Endothelial cell of umbilical vein (primary cell): Measurements from ENCODE around the gene TENT4B. TPM values are rescaled to one million over a fixed set of nuclear protein-coding genes. Genes with fewer than 3 reads are reported as not detected.

Experiments used
- BruUV-seq: library from RNA; stranded (reverse); fragments of 400-500 nt; replicated peaks from 2 replicates; lab custom pipeline; 2021; lab: Mats Ljungman, UMichigan
- CTCF ChIA-PET: fragments of 300-600, 350-600 bp; sonication (Branson Sonifier 250); formaldehyde crosslinking; loops from one replicate; lab custom pipeline; 2021; ENCODE audit warnings: antibody characterized with exemption, inconsistent platforms; lab: Charles Lee
- POLR2A ChIA-PET: fragments of 300-600, 350-600 bp; sonication (Branson Sonifier 250); formaldehyde crosslinking; loops from one replicate; lab custom pipeline; 2021; ENCODE audit warnings: antibody characterized with exemption, inconsistent platforms; lab: Charles Lee
- DNase-seq: peaks from one replicate; pipeline ENCODE4 v3.0.0-alpha.2; 2011; ENCODE audit warnings: low read depth, low spot score
- FAIRE-seq: peaks from 2 replicates; lab custom pipeline; 2011; peaks lifted over from hg19 to GRCh38; lab: Jason Lieb, UNC
- H2AFZ ChIP-seq: 2 replicates; pipeline ENCODE4 v1.6.0; 2012; ENCODE audit warnings: low read depth, low read length, control low read depth, inconsistent platforms
- H3K27ac ChIP-seq: 2 replicates; pipeline ENCODE4 v1.5.1; 2011; ENCODE audit warnings: low read depth, mild to moderate bottlenecking, control low read depth, low read length, moderate library complexity; ENCODE audit not compliant: insufficient read depth
- H3K27me3 ChIP-seq, 2 experiments: 2 replicates each; pipeline versions ENCODE4 v1.6.0 to v1.6.1; 2011; ENCODE audit warnings: low read length in 2 of 2, mixed read lengths in 1 of 2; ENCODE audit not compliant: control insufficient read depth in 2 of 2, insufficient read depth in 2 of 2
- H3K36me3 ChIP-seq, 2 experiments: 2 replicates in 1 of 2; 3 replicates in 1 of 2; pipeline ENCODE4 v1.5.1; 2011; ENCODE audit warnings: low read length in 2 of 2, mild to moderate bottlenecking in 1 of 2, moderate library complexity in 1 of 2; ENCODE audit not compliant: control insufficient read depth in 2 of 2, insufficient read depth in 2 of 2; ENCODE audit errors: extremely low read depth in 1 of 2
- H3K4me1 ChIP-seq: 3 replicates; pipeline ENCODE4 v1.5.1; 2011; ENCODE audit warnings: mild to moderate bottlenecking, low read length; ENCODE audit not compliant: control insufficient read depth, insufficient read depth; ENCODE audit errors: extremely low read depth
- H3K4me2 ChIP-seq: 2 replicates; pipeline ENCODE4 v1.6.1; 2011; ENCODE audit warnings: low read length, control low read depth, mixed read lengths; ENCODE audit not compliant: insufficient read depth
- H3K4me3 ChIP-seq, 3 experiments: fragments of 200-600 bp in 1 of 3; sonication (generic), shearing (Covaris generic) in 1 of 3; replicated peaks in 1 of 3; 2 replicates each; pipeline ENCODE4 v1.5.1; 2011 to 2016; ENCODE audit warnings: control low read depth in 3 of 3, low read length in 3 of 3, mild to moderate bottlenecking in 2 of 3, inconsistent platforms in 1 of 3, low read depth in 1 of 3, moderate library complexity in 1 of 3; ENCODE audit not compliant: insufficient read depth in 1 of 3
- H3K79me2 ChIP-seq: 2 replicates; pipeline ENCODE4 v1.6.0; 2012; ENCODE audit warnings: low read length, inconsistent platforms; ENCODE audit not compliant: control insufficient read depth, insufficient read depth
- H3K9ac ChIP-seq: replicated peaks from 2 replicates; pipeline ENCODE3; 2011; ENCODE audit warnings: low read length, control low read depth; ENCODE audit not compliant: insufficient read depth; ENCODE audit errors: extremely low read depth
- H3K9me1 ChIP-seq: replicated peaks from 3 replicates; pipeline ENCODE4 v1.6.0; 2011; ENCODE audit warnings: mild to moderate bottlenecking, low read length; ENCODE audit not compliant: control insufficient read depth, insufficient read depth; ENCODE audit errors: extremely low read depth
- H3K9me3 ChIP-seq: replicated peaks from 2 replicates; pipeline ENCODE4 v1.5.1; 2012; ENCODE audit warnings: low read length, inconsistent platforms; ENCODE audit not compliant: control insufficient read depth, insufficient read depth
- H4K20me1 ChIP-seq: replicated peaks from 2 replicates; pipeline ENCODE3; 2011; ENCODE audit warnings: mild to moderate bottlenecking, low read length; ENCODE audit not compliant: control insufficient read depth, insufficient read depth; ENCODE audit errors: extremely low read depth
- CTCF ChIP-seq, 2 donors: IDR thresholded peaks; 1 replicate in 1 of 2; 2 replicates in 1 of 2; pipeline ENCODE4 v1.5.1; 2011; ENCODE audit warnings: low read length in 2 of 2, mild to moderate bottlenecking in 2 of 2, moderate library complexity in 2 of 2, control low read depth in 1 of 2, inconsistent platforms in 1 of 2, low read depth in 1 of 2; ENCODE audit not compliant: insufficient read depth in 1 of 2; ENCODE audit errors: extremely low read depth in 1 of 2
- JUN ChIP-seq: IDR thresholded peaks from 2 replicates; pipeline ENCODE4 v1.6.1; 2011; ENCODE audit warnings: borderline replicate concordance, low read depth; ENCODE audit not compliant: insufficient read length, insufficient read depth
- dilution Hi-C: fragments of 300-500 bp; cut with MboI; formaldehyde crosslinking; loops from one replicate; pipeline ENCODE4 v1.15.0; 2019; ENCODE audit warnings: low sequenced_read_pairs; ENCODE audit not compliant: extremely low pct_ligation_motif_present
- intact Hi-C: fragments of 100-400 bp; cut with micrococcal nuclease; formaldehyde crosslinking; loops from one replicate; pipeline ENCODE4 v1.10.0; 2022
- polyA plus RNA-seq, 4 experiments: library from polyadenylated mRNA; depleted of rRNA in 3 of 4; stranded (reverse) in 3 of 4; unstranded in 1 of 4; fragments of >200 nt; gene quantifications; 2 replicates each; pipeline versions ENCODE4 v1.2.1 to v1.2.3, GENCODE V29; 2011 to 2012; ENCODE audit warnings: missing spikeins in 1 of 4
- total RNA-seq: library from RNA; stranded (reverse); gene quantifications from 2 replicates; pipeline ENCODE4 v1.2.3, GENCODE V29; 2021

Gene TENT4B
- total and polyA plus RNA-seq, 2 donors (not counting 3 experiments of a cell fraction or from before 2014, with no cell fraction given): 4.2 to 13.1 TPM

GRCh38 chr16:50209546-50210265 is 56.6 kb downstream of the TENT4B start:
- H3K79me2 ChIP-seq: peaks cover 18% of the 10 kb centered on the region
- no peak overlapping the region for H3K27ac ChIP-seq
- H3K9me3 ChIP-seq: no peaks in the 10 kb centered on the region
- H3K36me3 ChIP-seq: no peaks in the 10 kb centered on the region
- DNase-seq (no peak), FAIRE-seq (no peak)
- no peak overlapping the region for H2AFZ ChIP-seq
- H3K4me1 ChIP-seq: peaks cover 22% of the 10 kb centered on the region
- TF ChIP-seq CTCF (IDR thresholded peaks at IDR 0.05; ENCODE audit: extremely low read depth in 1 of 2, insufficient read depth in 1 of 2, low read depth in 1 of 2, low read length in 2 of 2) (no peak), JUN (no peak)
- ChIA-PET CTCF (interaction anchor here (0.6 to 5.9 kb wide), 46 partner anchors 8 to 597 kb away, joined by 3 to 193 read pairs (median 6); partner anchors contain the start of genes CNEP1R1, HEATR3 and TENT4B), POLR2A (interaction anchor here (0.9 kb wide), 2 partner anchors 55 to 185 kb away, joined by 3 read pairs; partner anchors contain the start of gene CNEP1R1)
- no peaks in the 10 kb centered on the region for H4K20me1 ChIP-seq
- H3K9me1 ChIP-seq: no peaks in the 10 kb centered on the region
- dilution Hi-C loops (no loop called here), intact Hi-C loops (loop anchor here (1.0 to 10.0 kb wide), 6 partner anchors 57 to 598 kb away; partner anchors contain the start of genes CNEP1R1 and CYLD)
- H3K4me3 ChIP-seq: no peak overlapping the region
- BruUV-seq: no TSS peak
- no peaks in the 10 kb centered on the region for H3K27me3 ChIP-seq
- no peak overlapping the region for H3K9ac ChIP-seq
- H3K4me2 ChIP-seq: no peak overlapping the region
